Large intestine (tissue), 3 donors: ENCODE measurements around the gene TRIO. TPM values are rescaled to one million over a fixed set of nuclear protein-coding genes. Genes with fewer than 3 reads are reported as not detected.

Source experiments
- DNase-seq, 2 donors: peaks; one replicate each; pipeline versions ENCODE4 v3.0.0 to v3.0.0-alpha.2; 2013
- H3K27ac ChIP-seq: one replicate; pipeline ENCODE4 v1.5.1; 2013; ENCODE audit warnings: low read length
- H3K27me3 ChIP-seq: 2 replicates; pipeline ENCODE4 v1.6.1; 2013; ENCODE audit warnings: low read length; ENCODE audit not compliant: control insufficient read depth, insufficient read depth
- H3K36me3 ChIP-seq: 2 replicates; pipeline ENCODE4 v1.6.1; 2013; ENCODE audit warnings: low read length; ENCODE audit not compliant: control insufficient read depth, insufficient read depth
- H3K4me1 ChIP-seq: one replicate; pipeline ENCODE4 v1.6.1; 2013; ENCODE audit warnings: low read length; ENCODE audit not compliant: control insufficient read depth, insufficient read depth
- H3K4me3 ChIP-seq: one replicate; pipeline ENCODE4 v1.5.1; 2013; ENCODE audit warnings: low read length
- H3K9me3 ChIP-seq: one replicate; pipeline ENCODE4 v1.6.1; 2013; ENCODE audit warnings: mild to moderate bottlenecking, low read depth, low read length, moderate library complexity; ENCODE audit not compliant: control insufficient read depth
- whole genome bisulfite sequencing: methylation state at CpG from one replicate; pipeline ENCODE4 v1.1.5; 2013; ENCODE audit warnings: low lambda C conversion rate; ENCODE audit not compliant: insufficient coverage; 5-methylcytosine and 5-hydroxymethylcytosine counted together
- polyA plus RNA-seq: library from polyadenylated mRNA; unstranded; fragments of 120-200 nt; gene quantifications from one replicate; pipeline ENCODE4 v1.2.1, GENCODE V29; 2013

TRIO gene
- polyA plus RNA-seq, 1 donor: 66.6 TPM

DNA sequence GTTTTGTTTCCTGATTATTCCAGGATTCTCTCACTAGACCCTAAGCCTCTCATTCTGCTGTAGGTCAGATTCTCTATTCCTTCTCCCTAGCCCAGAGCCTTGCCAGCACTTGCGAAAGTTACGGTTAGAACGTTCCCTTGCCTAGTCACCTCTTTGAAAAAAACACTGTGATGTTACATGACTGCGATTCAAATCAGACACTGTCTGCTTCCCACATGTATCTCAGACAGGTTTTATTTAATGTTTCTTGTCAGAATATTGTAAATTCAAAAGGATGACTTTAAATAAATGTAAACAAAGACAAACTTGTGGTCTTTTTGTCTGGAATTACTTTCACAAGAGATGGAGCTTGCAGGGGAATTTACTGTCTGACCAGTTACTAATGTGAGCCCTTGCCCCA, 322.0 kb downstream of the TRIO start:
- Histone ChIP-seq H3K27ac (no peak overlapping the region), H3K4me1 (peaks cover 3% of the 10 kb centered on the region), H3K27me3 (no peaks in the 10 kb centered on the region), H3K36me3 (peaks cover 86% of the 10 kb centered on the region), H3K4me3 (no peak overlapping the region), H3K9me3 (no peaks in the 10 kb centered on the region)
- WGBS: 90% methylated on average over 2 of the region's 4 CpGs
- DNase-seq: no peak

DNA sequence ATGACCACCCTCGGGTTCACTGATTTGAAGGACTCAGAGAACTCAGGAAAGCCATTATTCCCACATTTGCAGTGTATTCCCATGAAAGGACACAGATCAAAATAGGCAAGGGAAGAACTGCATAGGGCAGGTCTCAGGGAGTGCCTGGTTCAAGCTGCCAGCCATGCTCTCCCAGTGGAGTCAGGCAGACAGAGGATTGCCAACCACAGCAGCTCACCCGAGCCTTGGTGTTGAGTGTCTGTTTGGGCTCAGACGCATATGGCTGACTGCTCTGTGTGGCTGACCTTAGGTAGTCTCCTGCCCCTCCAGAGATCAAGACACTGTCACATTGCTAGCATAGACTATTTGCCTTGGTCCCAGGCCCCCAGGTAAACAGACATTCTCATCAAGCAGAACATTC, 322.6 kb downstream of the TRIO start:
- H3K4me1 ChIP-seq: peaks cover 3% of the 10 kb centered on the region
- no peaks in the 10 kb centered on the region for H3K9me3 ChIP-seq
- no peak overlapping the region for H3K27ac ChIP-seq
- H3K27me3 ChIP-seq: no peaks in the 10 kb centered on the region
- no CpG with 5 or more reads among the region's 3 CpGs for WGBS
- H3K36me3 ChIP-seq: peaks cover 84% of the 10 kb centered on the region
- no peak for DNase-seq
- H3K4me3 ChIP-seq: no peak overlapping the region

DNA sequence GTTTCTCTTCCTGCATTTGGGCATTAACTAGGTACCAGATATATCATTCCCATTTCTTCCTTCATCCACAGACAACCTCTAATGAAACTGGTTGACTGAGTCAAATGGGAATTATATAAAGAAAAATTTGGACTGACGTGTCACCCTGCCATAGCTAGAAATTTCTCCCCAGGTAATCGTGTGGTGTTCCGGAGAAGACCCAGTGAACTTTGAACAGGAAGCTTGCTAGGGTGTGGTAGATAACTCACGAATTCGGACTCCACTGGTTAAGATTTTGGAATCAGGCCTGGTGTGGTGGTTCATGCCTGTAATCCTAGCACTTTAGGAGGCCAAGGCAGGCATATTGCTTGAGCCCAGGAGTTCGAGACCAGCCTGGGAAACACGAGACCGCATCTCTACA, 324.1 kb downstream of the TRIO start:
- Histone ChIP-seq H3K36me3 (peaks cover 80% of the 10 kb centered on the region), H3K27ac (no peak overlapping the region)
- DNase-seq: no peak

DNA sequence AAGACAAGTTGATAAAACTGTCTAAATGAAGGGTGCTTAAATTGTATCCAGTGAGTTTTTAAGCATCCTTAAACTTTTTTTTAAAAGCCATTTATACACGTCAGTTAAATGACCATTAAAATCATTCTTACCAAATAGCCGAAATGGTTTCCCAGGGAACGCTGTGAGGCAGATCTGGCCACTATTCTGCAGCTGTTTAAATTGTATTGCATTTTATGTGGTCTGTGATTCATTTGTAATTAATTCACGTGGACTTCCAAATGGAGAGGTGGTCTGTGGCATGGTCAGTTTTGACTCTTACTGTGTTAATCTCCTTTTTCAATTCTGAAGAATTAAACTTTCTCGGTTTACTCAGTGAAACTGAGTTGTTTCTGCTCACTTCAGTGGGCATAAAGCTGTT, 324.7 kb downstream of the TRIO start:
- Histone ChIP-seq H3K27me3 (no peaks in the 10 kb centered on the region), H3K4me1 (peaks cover 3% of the 10 kb centered on the region), H3K36me3 (peaks cover 77% of the 10 kb centered on the region), H3K27ac (no peak overlapping the region), H3K4me3 (no peak overlapping the region), H3K9me3 (no peaks in the 10 kb centered on the region)
- DNase-seq: no peak
- no CpG with 5 or more reads among the region's 5 CpGs for WGBS

More for the DNA sequence above, 324.1 kb downstream of the TRIO start:
- H3K4me1 ChIP-seq: peaks cover 3% of the 10 kb centered on the region
- no peak overlapping the region for H3K4me3 ChIP-seq
- no CpG with 5 or more reads among the region's 8 CpGs for WGBS
- H3K27me3 ChIP-seq: no peaks in the 10 kb centered on the region
- H3K9me3 ChIP-seq: no peaks in the 10 kb centered on the region

DNA sequence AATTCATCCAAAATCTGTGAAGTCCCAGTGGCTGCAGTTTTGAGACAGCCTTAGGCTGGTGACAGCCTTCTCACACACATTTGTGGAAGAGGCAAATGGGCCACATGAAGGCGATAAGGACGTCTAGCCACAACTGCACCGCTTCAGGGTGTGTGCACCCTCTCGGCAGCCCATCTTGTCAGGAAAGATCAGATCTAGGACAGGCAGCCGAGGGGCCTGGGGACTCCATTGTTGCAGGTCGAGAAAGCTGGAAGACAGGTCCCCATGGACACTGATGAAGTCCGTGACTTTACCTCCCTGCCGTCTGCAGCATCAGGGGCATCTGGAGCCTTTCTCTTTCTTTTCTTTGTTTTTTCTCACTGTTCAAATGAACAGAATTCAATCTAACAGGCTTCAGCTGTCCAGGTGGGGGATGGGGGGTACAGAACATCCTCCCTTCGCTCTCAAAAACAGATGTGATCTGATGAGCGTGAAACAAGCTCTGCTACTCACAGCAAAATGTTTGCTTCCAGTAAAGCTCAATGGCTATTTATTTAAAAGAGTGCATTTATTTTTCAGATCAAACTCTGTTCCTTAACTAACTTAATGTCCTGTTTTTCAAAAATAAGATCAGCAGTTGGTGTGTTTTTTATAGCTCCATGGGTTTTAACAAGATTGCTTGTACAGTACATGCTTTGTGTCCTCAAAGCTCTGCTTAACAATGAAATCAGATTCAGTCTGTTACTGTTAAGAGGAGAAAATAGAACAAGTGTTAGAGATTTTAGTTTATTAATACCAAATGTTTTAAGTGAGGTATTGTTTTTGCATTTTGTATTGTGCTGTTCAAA, 326.6 kb downstream of the TRIO start:
- no peak overlapping the region for H3K4me3 ChIP-seq
- no peaks in the 10 kb centered on the region for H3K9me3 ChIP-seq
- DNase-seq: no peak
- no CpG with 5 or more reads among the region's 10 CpGs for WGBS
- H3K36me3 ChIP-seq: peaks cover 72% of the 10 kb centered on the region
- no peaks in the 10 kb centered on the region for H3K4me1 ChIP-seq
- H3K27me3 ChIP-seq: no peaks in the 10 kb centered on the region
- no peak overlapping the region for H3K27ac ChIP-seq

DNA sequence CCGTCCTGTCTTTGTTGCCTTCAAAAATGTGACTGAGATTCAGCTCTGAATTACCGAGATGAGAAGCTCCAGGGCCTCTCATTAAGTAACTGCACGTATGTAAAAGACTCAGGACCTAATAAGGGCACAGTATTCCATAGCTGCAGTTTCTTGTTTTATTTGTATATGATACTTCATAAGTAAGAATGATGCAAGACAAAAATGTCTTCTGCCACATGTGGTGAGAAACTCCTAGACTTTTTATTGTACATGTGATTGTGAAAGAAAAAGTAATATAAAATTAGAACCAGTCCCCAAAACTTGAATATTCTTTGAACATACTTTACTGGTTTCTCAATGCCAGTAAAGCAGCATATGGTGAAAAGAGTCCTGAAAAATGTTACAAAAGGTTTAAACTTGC, 328.4 kb downstream of the TRIO start:
- H3K27me3 ChIP-seq: no peaks in the 10 kb centered on the region
- no peak overlapping the region for H3K4me3 ChIP-seq
- H3K36me3 ChIP-seq: peaks cover 71% of the 10 kb centered on the region
- no peaks in the 10 kb centered on the region for H3K4me1 ChIP-seq
- no peak overlapping the region for H3K27ac ChIP-seq
- DNase-seq: no peak
- WGBS: no CpG with 5 or more reads among the region's 3 CpGs
- H3K9me3 ChIP-seq: no peaks in the 10 kb centered on the region

DNA sequence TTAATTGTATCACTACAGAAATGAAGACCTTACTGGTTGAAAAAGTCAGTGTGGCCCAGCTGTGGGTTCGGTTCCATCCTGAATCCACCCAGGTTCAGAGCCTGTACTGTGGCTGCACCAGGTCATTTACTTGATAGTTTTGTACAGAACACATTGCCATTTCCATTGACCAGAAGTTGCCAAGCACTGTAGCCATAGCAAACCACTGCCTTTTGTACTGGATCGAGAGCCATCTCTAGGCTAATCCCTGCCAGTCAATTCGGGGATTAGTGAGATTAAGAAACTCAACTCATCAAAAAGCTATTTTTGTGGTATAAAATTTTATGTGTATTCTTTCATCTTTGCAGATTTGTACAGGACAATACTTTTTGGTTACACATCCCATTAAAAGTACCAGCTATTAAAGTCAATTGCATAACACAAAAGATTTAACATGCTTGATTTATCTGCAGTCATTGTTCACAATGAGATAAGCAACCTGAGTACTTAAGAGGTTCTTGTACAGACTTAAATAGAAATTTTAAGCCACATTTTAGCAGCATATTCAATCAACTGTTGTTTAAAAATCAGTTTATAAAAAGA, 329.9 kb downstream of the TRIO start:
- WGBS: no CpG with 5 or more reads among the region's 3 CpGs
- Histone ChIP-seq H3K27me3 (no peaks in the 10 kb centered on the region), H3K9me3 (no peaks in the 10 kb centered on the region), H3K4me3 (no peak overlapping the region), H3K36me3 (peaks cover 72% of the 10 kb centered on the region), H3K27ac (no peak overlapping the region), H3K4me1 (no peaks in the 10 kb centered on the region)
- DNase-seq: no peak

DNA sequence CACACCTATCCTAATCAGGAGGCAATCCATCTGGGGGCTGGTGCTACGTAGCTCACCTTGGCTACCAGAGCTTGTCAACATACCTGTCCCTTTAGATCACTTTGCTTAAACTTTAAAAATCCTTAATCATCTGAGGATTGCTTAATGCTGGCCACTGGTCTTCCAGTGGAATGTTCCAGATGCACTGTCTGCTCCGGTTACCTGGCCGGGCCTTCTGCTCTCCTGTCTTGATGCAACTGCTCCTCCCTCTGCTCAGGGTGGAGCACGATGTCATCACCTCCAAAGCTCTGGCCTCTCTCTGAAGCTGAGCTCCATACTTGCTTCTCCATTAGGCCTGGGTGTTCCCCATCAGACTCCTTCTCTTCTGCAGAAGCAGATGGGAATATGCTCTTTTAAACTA, 331.9 kb downstream of the TRIO start:
- H3K36me3 ChIP-seq: peaks cover 74% of the 10 kb centered on the region
- H3K9me3 ChIP-seq: no peaks in the 10 kb centered on the region
- no CpG with 5 or more reads among the region's 4 CpGs for WGBS
- no peaks in the 10 kb centered on the region for H3K4me1 ChIP-seq
- no peak overlapping the region for H3K27ac ChIP-seq
- H3K27me3 ChIP-seq: no peaks in the 10 kb centered on the region
- DNase-seq: no peak
- H3K4me3 ChIP-seq: no peak overlapping the region

DNA sequence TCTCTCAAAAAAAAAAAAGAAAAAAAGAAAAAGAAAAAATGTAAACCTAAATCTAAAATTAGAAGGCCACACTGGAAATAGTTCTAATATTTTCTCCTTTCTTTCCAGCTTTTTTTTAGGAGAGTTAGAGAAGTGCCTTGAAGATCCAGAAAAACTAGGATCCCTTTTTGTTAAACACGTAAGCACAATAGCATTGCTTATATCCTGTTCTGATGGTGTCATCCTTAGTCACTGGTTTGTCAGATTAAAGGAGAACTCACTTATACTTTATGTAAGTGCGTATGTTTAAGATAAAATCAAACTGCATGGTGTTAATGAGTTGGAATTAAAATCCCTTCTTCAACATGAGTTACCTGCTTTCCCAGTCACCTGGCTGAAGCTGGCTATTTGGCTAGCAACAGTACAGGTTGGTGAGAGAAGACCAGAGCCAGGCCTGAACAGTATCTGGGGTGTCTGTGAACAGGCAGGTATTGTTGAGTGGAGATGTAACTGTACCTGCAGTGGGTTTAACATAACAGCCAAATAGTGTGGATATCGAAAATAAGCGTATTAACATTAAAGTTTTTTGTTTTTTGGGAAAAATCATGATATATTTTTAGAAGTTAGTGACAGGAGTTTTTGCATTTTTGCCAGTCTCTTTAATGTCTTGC, 333.8 kb downstream of the TRIO start:
- Histone ChIP-seq H3K9me3 (no peaks in the 10 kb centered on the region), H3K36me3 (peaks cover 78% of the 10 kb centered on the region), H3K4me3 (no peak overlapping the region), H3K27ac (no peak overlapping the region), H3K4me1 (no peaks in the 10 kb centered on the region), H3K27me3 (no peaks in the 10 kb centered on the region)
- WGBS: 100% methylated on average over 2 of the region's 4 CpGs
- DNase-seq: no peak

DNA sequence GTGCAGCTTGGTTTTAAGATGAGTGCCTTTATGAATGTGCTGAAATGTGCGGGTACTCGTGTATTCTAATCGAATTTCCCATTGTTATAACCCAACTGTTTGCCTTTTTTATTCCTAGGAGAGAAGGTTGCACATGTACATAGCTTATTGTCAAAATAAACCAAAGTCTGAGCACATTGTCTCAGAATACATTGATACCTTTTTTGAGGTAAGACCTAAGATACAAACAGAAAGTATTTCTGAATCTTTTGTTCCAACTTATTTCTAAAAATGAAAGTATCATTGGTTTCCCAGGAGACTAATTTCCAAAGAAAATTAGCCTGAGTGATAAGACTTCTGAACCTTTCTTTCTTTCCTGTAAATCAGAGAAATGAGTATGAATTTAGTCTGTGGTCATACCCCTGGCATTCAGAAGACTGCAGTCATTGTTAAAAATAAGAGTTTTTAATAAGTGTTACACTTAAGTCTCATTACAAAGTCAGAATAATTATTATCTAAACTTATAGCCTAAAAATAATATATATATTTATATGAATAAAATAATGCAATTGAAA, 336.1 kb downstream of the TRIO start:
- no CpG with 5 or more reads among the region's 3 CpGs for WGBS
- Histone ChIP-seq H3K36me3 (peaks cover 86% of the 10 kb centered on the region), H3K4me1 (no peaks in the 10 kb centered on the region), H3K4me3 (no peak overlapping the region), H3K27ac (no peak overlapping the region), H3K27me3 (no peaks in the 10 kb centered on the region), H3K9me3 (no peaks in the 10 kb centered on the region)
- no peak for DNase-seq
